Endothelial cell (in vitro differentiated cells): Measurements from ENCODE around the gene PIBF1. TPM values are rescaled to one million over a fixed set of nuclear protein-coding genes. Genes with fewer than 3 reads are reported as not detected.
A peak's percentile ranks its signal among the peaks of the same experiment; 100 is the strongest.

Experiments
- DNase-seq: peaks from one replicate; pipeline ENCODE4 v3.0.0; 2021; ENCODE audit warnings: low spot score
- H3K27ac Mint-ChIP-seq: one replicate; pipeline ENCODE4 v1.8.0; 2021; ENCODE audit warnings: mixed read lengths, inconsistent platforms; ENCODE audit not compliant: unreplicated experiment
- H3K27me3 Mint-ChIP-seq: one replicate; pipeline ENCODE4 v1.8.0; 2021; ENCODE audit warnings: mild to moderate bottlenecking, moderate library complexity, mixed read lengths, inconsistent platforms; ENCODE audit not compliant: unreplicated experiment
- H3K36me3 Mint-ChIP-seq: one replicate; pipeline ENCODE4 v1.8.0; 2021; ENCODE audit warnings: mild to moderate bottlenecking, low read depth, mixed read lengths, inconsistent platforms; ENCODE audit not compliant: unreplicated experiment
- H3K4me1 Mint-ChIP-seq: one replicate; pipeline ENCODE4 v1.8.0; 2021; ENCODE audit warnings: mild to moderate bottlenecking, mixed read lengths, inconsistent platforms; ENCODE audit not compliant: unreplicated experiment
- H3K4me3 Mint-ChIP-seq: one replicate; pipeline ENCODE4 v1.8.0; 2021; ENCODE audit warnings: mild to moderate bottlenecking, mixed read lengths, inconsistent platforms; ENCODE audit not compliant: unreplicated experiment
- H3K9me3 Mint-ChIP-seq: one replicate; pipeline ENCODE4 v1.8.0; 2021; ENCODE audit warnings: mixed read lengths, inconsistent platforms; ENCODE audit not compliant: unreplicated experiment
- CTCF ChIP-seq: fragments of 200-600 bp; sonication (generic); IDR thresholded peaks from one replicate; pipeline ENCODE4 v1.5.0; 2021; ENCODE audit warnings: antibody characterized with exemption; ENCODE audit not compliant: unreplicated experiment
- long read RNA-seq: library from polyadenylated mRNA; unstranded; transcript quantifications from one replicate; pipeline ENCODE4 v2.0.0, GENCODE V29; 2020; ENCODE audit not compliant: unreplicated experiment
- total RNA-seq: library from RNA; stranded (reverse); fragmentation: NEBNext Ultra II Directional; extraction: Animal tissue kit (Norgen Biotek cat#: 25700); gene quantifications from one replicate; pipeline ENCODE4 v1.2.1, GENCODE V29; 2021; ENCODE audit not compliant: unreplicated experiment

PIBF1 gene
- 24.0 TPM for total RNA-seq
- long read RNA-seq, transcript PIBF1-201 (18 exons, 3,154 nt) = major isoform, 5 of 14 reads
- long read RNA-seq, partial matches to known transcripts = 6 of 14 reads
- long read RNA-seq, other reads (novel, unspliced or antisense) = 3 of 14 reads

GRCh38 chr13:72781451-72782439, at the start of gene PIBF1, which contains the start of gene DIS3:
PIBF1 (plus strand) TSS chr13:72782133; CDS start chr13:72783470, 1,337 bp downstream.
DIS3 (minus strand) TSS chr13:72781900; CDS start chr13:72781832, 68 bp downstream.
- Mint-ChIP-seq H3K4me3 (peak within 1 kb of the TSS; percentile 97), H3K27ac (peak within 1 kb of the TSS; percentile 97), H3K27me3 (peaks cover 12% of the 10 kb centered on the region), H3K9me3 (no peaks in the 10 kb centered on the region), H3K36me3 (peaks cover 4% of the 10 kb centered on the region), H3K4me1 (peaks cover 33% of the 10 kb centered on the region)
- no peak for TF ChIP-seq CTCF
- peak; percentile 97 for DNase-seq

GRCh38 chr13:72737033-72737432, 44.9 kb upstream of the PIBF1 start:
- no peak for TF ChIP-seq CTCF
- Mint-ChIP-seq H3K9me3 (no peaks in the 10 kb centered on the region), H3K4me1 (no peaks in the 10 kb centered on the region), H3K36me3 (no peaks in the 10 kb centered on the region), H3K27ac (no peak overlapping the region), H3K27me3 (peaks cover 1% of the 10 kb centered on the region), H3K4me3 (no peak overlapping the region)
- no peak for DNase-seq

- no peak for TF ChIP-seq CTCF
Measured at GRCh38 chr13:72740015-72740414, 41.9 kb upstream of the PIBF1 start.

GRCh38 chr13:72745260-72745659, 36.7 kb upstream of the PIBF1 start:
- no peak for DNase-seq
- peaks cover 7% of the 10 kb centered on the region for H3K36me3 Mint-ChIP-seq
- TF ChIP-seq CTCF = no peak
- H3K27ac Mint-ChIP-seq = no peak overlapping the region
- peaks cover 1% of the 10 kb centered on the region for H3K27me3 Mint-ChIP-seq
- H3K9me3 Mint-ChIP-seq = no peaks in the 10 kb centered on the region
- no peaks in the 10 kb centered on the region for H3K4me1 Mint-ChIP-seq
- H3K4me3 Mint-ChIP-seq = no peak overlapping the region

More at GRCh38 chr13:72740015-72740414, 41.9 kb upstream of the PIBF1 start:
- DNase-seq = no peak
- Mint-ChIP-seq H3K4me1 (no peaks in the 10 kb centered on the region), H3K4me3 (no peak overlapping the region), H3K27ac (no peak overlapping the region), H3K27me3 (peaks cover 1% of the 10 kb centered on the region), H3K9me3 (no peaks in the 10 kb centered on the region), H3K36me3 (no peaks in the 10 kb centered on the region)
